ENCODE data around the gene TNFRSF8.

DNA sequence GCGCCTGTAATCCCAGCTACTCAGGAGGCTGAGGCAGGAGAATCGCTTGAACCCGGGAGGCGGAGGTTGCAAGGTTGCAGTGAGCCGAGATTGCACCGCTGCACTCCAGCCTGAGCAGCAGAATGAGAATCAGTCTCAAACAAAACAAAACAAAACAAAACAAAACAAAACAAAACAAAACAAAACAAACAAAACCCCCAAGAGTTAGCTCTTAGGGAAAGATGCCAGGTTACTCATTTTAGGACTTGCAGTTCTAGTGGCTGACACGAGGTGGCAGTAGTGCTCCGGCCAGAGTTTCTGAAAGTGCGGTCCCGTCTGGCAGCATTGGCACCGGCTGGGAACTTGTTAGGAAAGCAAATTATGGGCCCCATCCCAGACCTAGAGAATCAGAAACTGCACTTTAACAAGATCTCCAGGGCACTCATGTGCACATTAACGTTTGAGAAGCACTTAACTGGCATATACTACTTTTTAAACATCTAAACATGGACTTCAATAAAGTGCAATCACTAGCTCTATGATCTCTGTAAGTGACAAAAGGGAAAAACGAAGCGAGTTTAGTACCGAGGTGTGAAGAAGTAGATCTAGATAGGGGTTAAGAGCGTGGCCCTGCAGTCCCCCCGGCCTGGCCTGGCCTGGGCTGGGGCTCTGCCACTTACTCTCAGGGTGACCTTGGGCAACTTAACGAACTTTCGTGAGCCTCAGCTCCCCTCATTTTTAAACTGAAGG, 61.8 kb downstream of the TNFRSF8 start:
- TF ChIP-seq CTCF (IDR thresholded peaks at IDR 0.05), result peak; percentile 98
- no peak for TF ChIP-seq TCF7L2 (IDR thresholded peaks at IDR 0.05; ENCODE audit: low read depth, low read length)
- TF ChIP-seq POLR2AphosphoS5 (IDR thresholded peaks at IDR 0.05; ENCODE audit: low read depth, low read length), result no peak
- TF ChIP-seq SIN3A (IDR thresholded peaks at IDR 0.05; ENCODE audit: borderline replicate concordance, insufficient read depth, low read depth, low read length), result no peak
- TF ChIP-seq, protein P1, sequence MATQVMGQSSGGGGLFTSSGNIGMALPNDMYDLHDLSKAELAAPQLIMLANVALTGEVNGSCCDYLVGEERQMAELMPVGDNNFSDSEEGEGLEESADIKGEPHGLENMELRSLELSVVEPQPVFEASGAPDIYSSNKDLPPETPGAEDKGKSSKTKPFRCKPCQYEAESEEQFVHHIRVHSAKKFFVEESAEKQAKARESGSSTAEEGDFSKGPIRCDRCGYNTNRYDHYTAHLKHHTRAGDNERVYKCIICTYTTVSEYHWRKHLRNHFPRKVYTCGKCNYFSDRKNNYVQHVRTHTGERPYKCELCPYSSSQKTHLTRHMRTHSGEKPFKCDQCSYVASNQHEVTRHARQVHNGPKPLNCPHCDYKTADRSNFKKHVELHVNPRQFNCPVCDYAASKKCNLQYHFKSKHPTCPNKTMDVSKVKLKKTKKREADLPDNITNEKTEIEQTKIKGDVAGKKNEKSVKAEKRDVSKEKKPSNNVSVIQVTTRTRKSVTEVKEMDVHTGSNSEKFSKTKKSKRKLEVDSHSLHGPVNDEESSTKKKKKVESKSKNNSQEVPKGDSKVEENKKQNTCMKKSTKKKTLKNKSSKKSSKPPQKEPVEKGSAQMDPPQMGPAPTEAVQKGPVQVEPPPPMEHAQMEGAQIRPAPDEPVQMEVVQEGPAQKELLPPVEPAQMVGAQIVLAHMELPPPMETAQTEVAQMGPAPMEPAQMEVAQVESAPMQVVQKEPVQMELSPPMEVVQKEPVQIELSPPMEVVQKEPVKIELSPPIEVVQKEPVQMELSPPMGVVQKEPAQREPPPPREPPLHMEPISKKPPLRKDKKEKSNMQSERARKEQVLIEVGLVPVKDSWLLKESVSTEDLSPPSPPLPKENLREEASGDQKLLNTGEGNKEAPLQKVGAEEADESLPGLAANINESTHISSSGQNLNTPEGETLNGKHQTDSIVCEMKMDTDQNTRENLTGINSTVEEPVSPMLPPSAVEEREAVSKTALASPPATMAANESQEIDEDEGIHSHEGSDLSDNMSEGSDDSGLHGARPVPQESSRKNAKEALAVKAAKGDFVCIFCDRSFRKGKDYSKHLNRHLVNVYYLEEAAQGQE (IDR thresholded peaks at IDR 0.05; ENCODE audit: insufficient read depth in 1 of 2, low read depth in 2 of 2, low read length in 1 of 2), result no peak

Measured in Panc1 (cell line).